HEK293 (cell line): ENCODE data around the gene LIN9.

Experiments used
- BCL6B ChIP-seq: fragments of 450-650 bp; formaldehyde crosslinking; IDR thresholded peaks from 2 replicates; pipeline ENCODE4 v1.5.1; 2017; ENCODE audit warnings: missing biosample characterization, missing genetic modification characterization
- CTCF ChIP-seq: fragments of 450-650 bp; formaldehyde crosslinking; IDR thresholded peaks from 2 replicates; pipeline ENCODE4 v1.5.1; 2016; ENCODE audit warnings: missing biosample characterization, missing genetic modification characterization
- EGR2 ChIP-seq: fragments of 450-650 bp; formaldehyde crosslinking; IDR thresholded peaks from 2 replicates; pipeline ENCODE4 v1.5.1; 2016; ENCODE audit warnings: low read depth, missing biosample characterization, missing genetic modification characterization
- GLIS1 ChIP-seq: fragments of 450-650 bp; formaldehyde crosslinking; IDR thresholded peaks from 2 replicates; pipeline ENCODE4 v1.5.1; 2016; ENCODE audit warnings: missing biosample characterization, missing genetic modification characterization
- KLF16 ChIP-seq: fragments of 450-650 bp; formaldehyde crosslinking; IDR thresholded peaks from 2 replicates; pipeline ENCODE4 v1.5.1; 2017; ENCODE audit warnings: missing biosample characterization, missing genetic modification characterization
- PATZ1 ChIP-seq: fragments of 450-650 bp; formaldehyde crosslinking; IDR thresholded peaks from 2 replicates; pipeline ENCODE4 v1.5.1; 2016; ENCODE audit warnings: missing biosample characterization, missing genetic modification characterization
- ZBTB7A ChIP-seq: fragments of 450-650 bp; formaldehyde crosslinking; IDR thresholded peaks from 2 replicates; pipeline ENCODE4 v1.5.1; 2016; ENCODE audit warnings: low read depth, missing biosample characterization, missing genetic modification characterization
- ZFP69B ChIP-seq: fragments of 450-650 bp; formaldehyde crosslinking; IDR thresholded peaks from 2 replicates; pipeline ENCODE4 v1.5.1; 2016; ENCODE audit warnings: missing biosample characterization, missing genetic modification characterization
- ZNF148 ChIP-seq: fragments of 450-650 bp; formaldehyde crosslinking; IDR thresholded peaks from 2 replicates; pipeline ENCODE4 v1.5.0; 2017; ENCODE audit warnings: missing biosample characterization, missing genetic modification characterization, borderline replicate concordance
- ZNF292 ChIP-seq: fragments of 450-650 bp; formaldehyde crosslinking; IDR thresholded peaks from 2 replicates; pipeline ENCODE4 v1.5.1; 2016; ENCODE audit warnings: low read depth, missing biosample characterization, missing genetic modification characterization, borderline replicate concordance
- ZNF335 ChIP-seq: fragments of 450-650 bp; formaldehyde crosslinking; conservative IDR thresholded peaks from 2 replicates; pipeline ENCODE4 v1.5.1; 2016; ENCODE audit warnings: missing biosample characterization, missing genetic modification characterization
- ZNF433 ChIP-seq: fragments of 450-650 bp; formaldehyde crosslinking; IDR thresholded peaks from 2 replicates; pipeline ENCODE4 v1.5.1; 2016; ENCODE audit warnings: missing biosample characterization, missing genetic modification characterization, low read depth
- ZNF610 ChIP-seq: fragments of 450-650 bp; formaldehyde crosslinking; IDR thresholded peaks from 2 replicates; pipeline ENCODE4 v1.5.1; 2016; ENCODE audit warnings: missing biosample characterization, missing genetic modification characterization, borderline replicate concordance
- ZNF645 ChIP-seq: fragments of 450-650 bp; formaldehyde crosslinking; IDR thresholded peaks from 2 replicates; pipeline ENCODE4; 2016; ENCODE audit warnings: missing biosample characterization, missing genetic modification characterization
- ZNF660 ChIP-seq: fragments of 450-650 bp; IDR thresholded peaks from 2 replicates; pipeline ENCODE4 v1.5.1; 2018; ENCODE audit warnings: missing biosample characterization, mild to moderate bottlenecking, missing genetic modification characterization
- ZSCAN4 ChIP-seq: fragments of 450-650 bp; formaldehyde crosslinking; IDR thresholded peaks from 2 replicates; pipeline ENCODE4 v1.5.1; 2017; ENCODE audit warnings: missing biosample characterization, missing genetic modification characterization
- ZXDB ChIP-seq: fragments of 450-650 bp; formaldehyde crosslinking; IDR thresholded peaks from 2 replicates; pipeline ENCODE4 v1.5.1; 2016; ENCODE audit warnings: missing biosample characterization, missing genetic modification characterization

The LIN9 gene

GRCh38 chr1:226181996-226182714 is 126.8 kb downstream of the LIN9 start (continued):
- TF ChIP-seq CTCF, result peak; percentile 85
- TF ChIP-seq ZNF148 (tag by site-specific recombination), result no peak
- no peak for TF ChIP-seq ZNF645
- no peak for TF ChIP-seq ZSCAN4 (tag by site-specific recombination)
- TF ChIP-seq ZFP69B, result peak; percentile 64; the same call in 1 of the 2 replicates
- peak; percentile 59; the same call in 1 of the 2 replicates for TF ChIP-seq KLF16 (tag by site-specific recombination)
- TF ChIP-seq ZNF335, result peak; percentile 79
- TF ChIP-seq EGR2, result peak; percentile 92
- no peak for TF ChIP-seq ZNF292
- TF ChIP-seq ZNF660 (tag by site-specific recombination), result peak; percentile 63; the same call in 1 of the 2 replicates
- peak; percentile 73 for TF ChIP-seq PATZ1 (tag by site-specific recombination)
- peak; percentile 58 for TF ChIP-seq GLIS1 (tag by site-specific recombination)
- peak; percentile 61 for TF ChIP-seq ZXDB (tag by site-specific recombination)
- no peak for TF ChIP-seq ZNF433
- no peak for TF ChIP-seq BCL6B
- TF ChIP-seq ZNF610 (tag by site-specific recombination), result 0 out of 2 replicates have a peak, but pooled peaks have one; percentile 16
- TF ChIP-seq ZBTB7A, result no peak
